Left hindlimb (tissue), 1 donor: ENCODE measurements around the gene SLC7A10.
"Not testable (repeated sequence)": the region's sequence is repeated elsewhere in the genome, so short reads cannot be mapped to it uniquely, and the experiment has no call there.

Source experiments
- DNase-seq: peaks from one replicate; pipeline ENCODE4 v3.0.0-alpha.2; 2018

The SLC7A10 gene

DNA sequence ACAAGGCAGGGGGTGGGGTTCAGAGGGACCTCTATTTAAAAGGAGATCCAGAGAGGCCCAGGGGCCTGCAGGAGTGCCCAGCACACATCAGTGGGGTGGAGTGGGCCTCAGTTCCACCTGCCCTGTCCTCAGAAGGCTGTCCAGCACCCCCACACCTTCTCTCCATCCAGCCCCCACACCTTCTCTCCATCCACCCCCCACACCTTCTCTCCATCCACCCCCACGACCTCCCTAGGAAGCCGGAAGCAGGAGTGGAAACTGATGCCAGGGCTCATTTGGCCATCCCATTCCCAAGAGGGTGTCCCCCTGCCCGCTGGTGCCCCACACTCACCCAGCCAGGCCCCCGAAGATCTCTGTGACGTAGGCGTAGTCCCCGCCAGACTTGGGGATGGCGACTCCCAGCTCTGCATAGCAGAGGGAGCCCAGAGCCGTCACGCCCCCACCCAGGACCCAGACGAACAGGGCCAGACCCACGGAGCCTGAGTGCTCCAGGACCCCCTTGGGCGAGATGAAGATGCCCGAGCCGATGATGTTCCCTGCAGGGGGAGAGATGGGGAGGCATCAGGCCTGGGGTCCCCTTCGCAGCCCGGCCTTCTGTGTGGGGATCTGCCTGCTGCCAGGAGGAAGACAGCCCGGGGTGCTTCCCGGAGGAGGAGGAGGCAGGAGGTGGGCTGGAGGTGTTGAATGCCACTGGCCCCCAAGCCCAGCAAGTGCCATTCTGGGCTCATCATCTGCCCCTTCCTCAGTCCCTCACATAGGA lies 10.0 kb downstream of the SLC7A10 start:
- no peak for DNase-seq

DNA sequence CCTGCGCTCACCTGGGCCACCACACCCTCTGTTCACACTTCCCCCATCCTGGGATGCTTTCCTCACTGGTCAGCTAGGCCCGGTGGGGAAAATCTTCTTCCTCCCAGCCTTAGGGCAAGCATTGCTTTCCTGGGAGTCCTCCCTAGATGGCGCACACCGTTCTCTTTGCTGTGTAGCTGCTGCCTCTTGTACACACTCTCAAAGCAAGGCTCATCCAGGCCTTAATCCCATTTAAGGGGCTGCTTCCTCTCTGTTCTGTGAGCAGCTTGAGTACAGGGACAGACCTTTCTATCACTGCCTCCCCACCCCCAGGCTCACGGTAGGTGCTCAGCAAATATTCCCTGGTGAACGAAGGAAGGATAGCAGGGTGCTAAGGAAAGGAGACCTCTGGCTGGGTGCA lies 11.1 kb downstream of the SLC7A10 start:
- no peak for DNase-seq

DNA sequence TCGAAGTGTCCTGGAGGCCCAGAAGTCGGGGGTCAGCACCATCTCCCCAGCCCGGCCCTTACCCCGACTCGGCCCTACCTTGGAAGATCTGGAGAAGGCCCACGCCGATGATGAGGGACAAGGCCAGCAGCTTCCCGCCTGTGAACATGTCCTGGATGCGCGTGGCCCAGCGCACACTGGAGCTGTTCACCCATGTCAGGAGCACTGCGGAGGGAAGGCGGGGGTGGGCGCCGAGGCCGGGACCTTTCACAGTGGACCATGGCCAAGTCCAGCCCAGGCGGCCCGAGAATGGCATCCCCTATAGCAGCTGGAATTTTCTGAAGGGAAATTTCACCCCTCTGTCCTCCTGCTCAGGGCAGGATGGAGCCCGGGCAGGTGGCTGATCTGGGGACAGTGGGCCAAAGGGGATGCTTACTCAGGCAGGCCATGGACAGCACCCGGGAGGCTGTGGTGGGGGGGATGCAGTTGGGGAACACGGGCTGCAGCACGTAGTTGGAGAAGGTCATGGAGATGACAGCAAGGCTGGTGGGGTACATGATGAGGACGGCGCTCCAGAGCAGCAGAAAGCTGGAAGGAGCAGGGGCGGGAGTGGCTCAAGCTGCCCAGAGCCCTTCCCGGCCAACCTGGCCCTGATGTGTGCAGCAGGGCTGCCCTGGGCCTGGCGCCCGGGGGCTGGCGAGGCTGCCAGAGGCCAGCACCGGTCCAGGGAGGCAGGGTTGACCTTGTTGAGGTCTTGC lies 13.0 kb downstream of the SLC7A10 start:
- DNase-seq: peak; percentile 24

DNA sequence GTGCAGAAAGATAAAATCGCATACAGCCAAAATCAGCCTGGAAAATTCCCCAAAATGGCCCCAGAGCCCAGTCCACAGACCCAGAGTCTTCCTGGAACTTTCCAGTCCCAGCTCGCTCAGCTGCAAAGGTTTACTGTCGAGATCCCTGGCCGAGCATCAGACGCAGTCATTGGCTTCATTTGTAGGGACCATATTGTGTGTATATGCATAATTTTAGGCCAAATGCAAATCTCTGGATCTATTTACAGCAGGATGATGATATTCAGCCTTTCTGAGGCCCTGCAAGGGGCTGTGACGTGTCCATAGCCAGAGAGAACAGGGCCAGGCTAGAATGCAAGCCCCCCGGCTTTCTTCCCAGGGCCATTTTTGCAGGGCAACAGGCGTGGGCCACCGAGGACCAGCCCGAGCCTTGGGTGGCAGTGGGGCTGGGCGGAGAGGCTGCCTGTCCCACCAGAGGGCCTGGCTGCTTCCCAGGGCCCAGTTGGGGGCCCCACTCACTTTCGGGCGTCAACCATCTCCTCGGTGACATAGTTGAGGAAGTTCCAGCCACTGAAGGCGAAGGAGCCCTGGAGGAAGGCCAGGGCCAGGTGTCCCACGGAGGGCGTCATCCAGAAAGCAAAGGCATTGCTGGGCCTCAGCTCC lies 13.7 kb downstream of the SLC7A10 start:
- peak; percentile 84 for DNase-seq

DNA sequence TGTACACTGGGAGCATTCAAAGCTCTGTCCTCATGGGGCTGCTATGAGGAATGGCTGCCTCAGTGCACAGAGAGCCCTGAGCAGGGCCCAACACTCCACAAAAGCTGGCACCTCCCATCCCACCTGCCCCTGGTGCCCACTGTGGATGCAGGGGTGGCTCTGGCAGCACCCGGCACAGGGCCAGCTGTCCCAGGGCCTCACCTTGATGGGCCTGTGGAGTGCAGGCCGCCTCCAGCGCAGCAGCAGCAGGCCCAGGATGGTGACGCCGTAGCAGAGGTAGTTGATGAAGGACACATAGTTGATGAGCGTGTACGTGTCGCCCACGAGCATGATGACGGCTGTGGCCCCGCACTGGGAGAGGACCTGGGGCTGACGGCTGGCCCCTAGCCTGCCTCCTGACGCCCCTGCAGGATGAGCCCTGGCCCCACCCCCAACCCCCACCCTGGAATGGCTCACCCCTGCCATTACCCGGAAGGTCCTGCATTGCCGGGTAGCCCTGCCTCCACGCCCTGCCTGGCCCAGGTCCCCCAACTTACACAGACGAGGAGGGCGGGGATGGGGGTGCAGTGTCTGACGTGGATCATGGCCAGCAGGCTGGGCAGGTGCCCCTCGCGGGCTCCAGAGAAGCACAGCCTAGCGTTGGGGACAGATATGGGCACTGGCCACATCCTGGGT lies 15.2 kb downstream of the SLC7A10 start:
- no peak for DNase-seq

DNA sequence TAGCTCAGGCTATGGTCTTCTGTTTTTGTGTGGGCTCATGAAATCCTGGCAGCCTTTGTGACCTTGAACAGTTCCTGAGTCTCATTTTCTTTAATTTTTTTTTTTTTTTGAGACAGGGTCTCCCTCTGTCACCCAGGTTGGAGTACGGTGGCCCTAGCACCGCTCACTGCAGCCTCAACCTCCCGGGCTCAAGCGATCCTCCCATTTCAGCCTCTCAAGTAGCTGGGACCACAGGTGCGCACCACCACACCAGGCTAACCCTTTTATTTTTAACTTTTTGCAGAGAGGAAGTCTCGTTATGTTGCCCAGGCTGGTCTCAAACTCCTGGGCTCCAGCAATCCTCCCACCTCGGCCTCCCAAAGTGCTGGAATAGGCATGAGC lies 15.8 kb downstream of the SLC7A10 start:
- DNase-seq: not testable (repeated sequence)

DNA sequence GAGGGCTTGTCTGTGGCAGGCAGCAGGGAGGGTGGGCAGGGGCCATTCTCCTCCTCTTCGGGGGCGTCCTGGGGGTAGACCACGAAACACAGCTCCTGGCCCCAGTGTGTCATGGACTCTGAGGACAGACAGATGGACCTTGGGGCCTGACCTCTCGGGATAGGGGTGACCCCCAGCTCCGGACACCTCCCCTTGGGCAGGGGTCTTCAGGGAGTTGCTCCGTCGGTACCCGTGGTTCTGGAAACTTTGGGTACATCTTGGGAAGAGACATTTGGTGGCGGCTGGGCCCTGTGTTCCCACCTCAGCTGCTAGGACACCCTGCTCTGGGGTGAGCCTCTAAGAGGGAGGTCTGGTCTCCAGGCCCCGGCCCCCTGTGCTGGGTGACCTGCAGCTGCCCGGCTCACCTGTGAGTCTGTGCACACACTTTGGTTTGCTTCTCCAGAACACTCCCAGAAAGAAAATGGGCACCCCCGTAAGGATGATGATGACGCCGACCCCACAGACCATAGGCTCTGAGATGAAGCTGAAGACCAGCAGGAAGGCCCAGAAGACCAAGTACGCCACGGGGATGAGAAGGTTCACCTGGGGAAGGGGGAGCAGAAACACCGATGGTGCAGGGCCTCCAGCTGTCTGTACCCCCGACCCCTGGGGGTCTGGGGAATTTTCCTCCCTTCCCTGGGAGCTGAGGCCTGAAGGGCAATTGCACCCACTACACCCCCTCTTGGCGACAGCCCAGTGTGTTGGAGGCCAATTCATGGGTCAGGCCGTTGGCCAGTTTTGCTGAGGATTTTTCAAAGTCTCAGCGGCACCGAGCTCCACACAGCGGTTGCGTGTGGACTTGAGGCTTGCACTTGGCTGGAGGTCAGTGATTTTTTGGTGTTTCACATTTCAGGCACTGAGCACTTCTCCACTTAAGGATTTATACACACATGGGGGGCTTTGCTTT lies 16.5 kb downstream of the SLC7A10 start:
- no peak for DNase-seq

DNA sequence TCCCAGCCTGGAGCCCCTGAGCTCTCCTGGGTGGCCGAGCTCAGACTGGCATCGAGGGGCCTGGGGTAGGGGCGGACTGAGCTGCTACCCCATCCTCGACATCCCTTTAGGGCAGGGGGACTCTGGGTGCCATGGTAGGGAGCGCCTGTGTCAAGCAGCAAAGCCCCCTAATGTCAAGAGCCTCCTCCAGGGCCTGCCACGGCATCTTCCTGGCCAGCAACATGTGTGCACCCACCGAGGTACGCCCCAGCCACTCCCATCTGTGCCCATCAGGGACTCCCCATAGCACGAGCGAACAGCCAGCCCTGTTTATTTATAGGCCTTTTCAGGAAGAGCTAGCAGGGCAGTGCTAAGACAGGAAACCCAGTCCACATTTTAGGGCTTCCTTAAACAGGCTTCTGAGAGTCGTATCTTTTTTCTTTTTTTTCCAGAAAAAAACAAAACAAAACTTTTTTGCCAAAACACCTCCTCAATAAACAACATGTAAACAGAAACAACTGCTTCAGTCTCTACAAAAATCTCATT lies 17.2 kb downstream of the SLC7A10 start:
- DNase-seq: no peak

DNA sequence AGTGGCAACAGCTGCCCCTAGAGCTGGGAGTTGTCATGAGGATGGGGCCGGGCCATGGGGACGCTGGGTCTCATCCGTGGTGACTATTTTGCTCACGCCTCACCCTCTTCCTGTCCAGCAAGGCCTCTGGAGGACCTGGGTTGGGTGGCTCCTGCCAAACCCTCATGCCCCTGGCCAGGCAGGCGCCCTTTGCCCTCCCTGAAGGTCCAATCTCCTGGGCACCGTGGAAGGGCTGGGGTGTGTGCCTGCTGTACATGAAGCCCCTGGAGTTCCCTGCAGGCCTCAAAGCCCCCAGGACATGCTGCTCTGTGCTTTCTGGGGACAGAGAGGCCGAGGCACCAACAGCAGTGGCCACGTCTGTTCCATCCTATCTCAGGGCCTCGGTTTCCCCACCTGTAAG lies 17.7 kb downstream of the SLC7A10 start:
- DNase-seq: no peak

DNA sequence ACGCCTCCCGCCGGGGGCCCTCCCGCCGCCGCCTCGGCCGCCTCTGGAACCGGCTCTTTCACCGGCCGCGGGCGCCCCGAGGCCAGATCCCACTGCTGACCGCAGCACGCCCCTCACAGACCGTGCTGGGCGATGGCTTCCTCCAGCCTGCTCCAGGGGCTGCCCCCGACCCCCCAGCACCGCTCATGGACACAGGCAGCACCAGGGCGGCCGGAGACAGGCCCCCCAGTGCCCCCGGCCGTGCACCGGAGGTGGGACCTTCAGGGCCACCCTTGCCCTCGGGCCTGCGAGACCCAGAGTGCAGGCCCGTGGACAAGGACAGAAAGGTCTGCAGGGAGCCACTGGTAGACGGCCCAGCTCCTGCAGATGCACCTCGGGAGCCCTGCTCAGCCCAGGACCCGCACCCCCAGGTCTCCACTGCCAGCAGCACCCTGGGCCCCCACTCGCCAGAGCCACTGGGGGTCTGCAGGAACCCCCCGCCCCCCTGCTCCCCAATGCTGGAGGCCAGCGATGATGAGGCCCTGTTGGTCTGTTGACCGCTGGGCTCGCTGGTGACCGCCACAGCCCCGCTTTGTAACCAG lies 18.5 kb downstream of the SLC7A10 start:
- no peak for DNase-seq

DNA sequence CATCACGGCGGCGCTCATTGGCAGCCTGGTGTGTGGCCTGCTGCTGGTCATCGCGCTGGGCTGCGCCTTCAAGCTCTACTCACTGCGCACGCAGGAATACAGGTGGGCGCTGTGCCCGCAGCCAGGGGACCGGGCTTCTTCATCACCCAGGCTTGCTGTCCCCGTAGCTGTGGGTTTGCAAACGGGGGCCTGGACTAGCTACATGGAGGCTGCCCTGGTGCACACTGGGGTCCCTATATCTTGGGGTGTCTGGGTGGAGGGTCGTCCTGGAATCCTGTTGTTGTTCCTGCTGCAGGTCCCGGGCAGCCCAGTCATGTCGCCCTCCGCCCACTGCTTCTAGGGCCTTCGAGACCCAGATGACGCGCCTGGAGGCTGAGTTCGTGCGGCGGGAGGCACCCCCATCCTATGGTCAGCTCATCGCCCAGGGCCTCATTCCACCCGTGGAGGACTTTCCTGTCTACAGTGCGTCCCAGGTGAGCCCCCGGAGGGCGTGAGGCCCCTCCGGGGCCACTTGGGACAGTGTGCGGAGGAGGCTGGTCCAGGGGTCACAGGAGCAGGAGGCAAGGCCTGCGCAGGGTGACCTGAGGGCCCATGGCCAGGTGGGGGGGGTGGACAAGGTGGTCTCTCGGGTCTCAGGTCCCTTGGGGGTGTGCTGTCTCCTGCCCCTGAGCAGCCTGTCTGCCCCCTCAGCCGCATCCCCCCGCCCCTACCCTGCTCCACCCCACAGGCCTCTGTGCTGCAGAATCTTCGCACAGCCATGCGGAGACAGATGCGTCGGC lies 19.2 kb downstream of the SLC7A10 start:
- no peak for DNase-seq

DNA sequence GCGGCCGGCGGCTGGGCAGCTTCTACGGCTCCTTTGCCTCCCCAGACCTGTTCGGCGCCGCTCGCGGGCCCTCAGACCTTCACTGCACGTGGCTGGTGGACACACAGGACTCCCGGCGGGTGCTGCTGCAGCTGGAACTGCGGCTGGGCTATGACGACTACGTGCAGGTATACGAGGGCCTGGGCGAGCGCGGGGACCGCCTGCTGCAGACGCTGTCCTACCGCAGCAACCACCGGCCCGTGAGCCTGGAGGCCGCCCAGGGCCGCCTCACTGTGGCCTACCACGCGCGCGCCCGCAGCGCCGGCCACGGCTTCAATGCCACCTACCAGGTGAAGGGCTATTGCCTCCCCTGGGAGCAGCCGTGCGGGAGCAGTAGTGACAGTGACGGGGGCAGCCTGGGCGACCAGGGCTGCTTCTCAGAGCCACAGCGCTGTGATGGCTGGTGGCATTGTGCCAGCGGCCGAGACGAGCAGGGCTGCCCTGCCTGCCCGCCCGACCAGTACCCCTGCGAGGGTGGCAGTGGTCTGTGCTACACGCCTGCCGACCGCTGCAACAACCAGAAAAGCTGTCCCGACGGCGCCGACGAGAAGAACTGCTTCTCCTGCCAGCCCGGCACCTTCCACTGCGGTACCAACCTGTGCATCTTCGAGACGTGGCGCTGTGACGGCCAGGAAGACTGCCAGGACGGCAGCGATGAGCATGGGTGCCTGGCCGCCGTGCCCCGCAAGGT lies 20.0 kb downstream of the SLC7A10 start:
- no peak for DNase-seq

DNA sequence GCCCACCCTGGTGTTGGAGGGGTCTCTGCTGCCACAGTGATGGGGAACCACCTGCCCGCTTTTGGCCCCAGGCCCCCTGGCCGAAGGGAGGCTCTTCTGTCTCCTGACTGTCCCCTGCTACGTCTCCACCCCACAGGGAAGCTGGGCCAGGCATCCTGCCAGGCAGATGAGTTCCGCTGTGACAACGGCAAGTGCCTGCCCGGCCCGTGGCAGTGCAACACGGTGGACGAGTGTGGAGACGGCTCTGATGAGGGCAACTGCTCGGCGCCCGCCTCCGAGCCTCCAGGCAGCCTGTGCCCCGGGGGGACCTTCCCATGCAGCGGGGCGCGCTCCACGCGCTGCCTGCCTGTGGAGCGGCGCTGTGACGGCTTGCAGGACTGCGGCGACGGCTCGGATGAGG lies 20.5 kb downstream of the SLC7A10 start:
- DNase-seq: no peak

DNA sequence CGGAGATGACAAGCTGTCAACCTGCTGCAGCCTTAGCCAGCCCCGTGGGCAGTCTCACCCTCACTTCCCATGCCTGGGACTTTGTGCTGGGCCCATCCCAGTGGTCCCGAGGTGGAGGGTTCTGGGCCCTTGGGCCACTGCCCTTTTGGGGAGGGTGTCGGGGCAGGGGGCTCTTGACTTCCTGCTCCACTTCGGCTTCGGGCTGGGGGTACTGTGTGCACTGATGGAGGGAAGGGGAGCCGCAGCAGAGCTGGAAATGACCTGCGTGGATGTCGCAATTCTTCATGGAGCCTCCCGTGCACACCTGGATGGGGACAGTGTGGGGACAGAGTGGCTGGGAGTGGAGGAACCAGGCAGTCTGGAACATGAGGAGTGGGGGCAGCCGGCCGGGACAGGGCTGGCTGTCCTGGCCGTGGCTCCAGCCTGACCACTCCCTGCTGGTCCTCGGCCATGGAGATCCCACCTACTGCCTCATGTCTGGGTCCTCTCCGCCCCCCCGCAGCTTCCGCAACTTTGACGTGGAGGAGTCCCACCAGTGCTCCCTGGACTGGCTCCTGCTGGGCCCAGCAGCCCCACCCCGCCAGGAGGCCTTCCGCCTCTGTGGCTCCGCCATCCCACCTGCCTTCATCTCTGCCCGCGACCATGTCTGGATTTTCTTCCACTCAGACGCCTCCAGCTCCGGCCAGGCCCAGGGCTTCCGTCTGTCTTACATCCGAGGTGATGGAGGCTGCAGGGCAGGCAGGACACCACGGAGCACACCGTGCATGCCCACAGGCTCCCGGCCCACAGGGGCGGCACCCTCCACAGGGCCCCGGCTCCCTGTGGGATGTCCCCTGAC lies 21.3 kb downstream of the SLC7A10 start:
- no peak for DNase-seq

DNA sequence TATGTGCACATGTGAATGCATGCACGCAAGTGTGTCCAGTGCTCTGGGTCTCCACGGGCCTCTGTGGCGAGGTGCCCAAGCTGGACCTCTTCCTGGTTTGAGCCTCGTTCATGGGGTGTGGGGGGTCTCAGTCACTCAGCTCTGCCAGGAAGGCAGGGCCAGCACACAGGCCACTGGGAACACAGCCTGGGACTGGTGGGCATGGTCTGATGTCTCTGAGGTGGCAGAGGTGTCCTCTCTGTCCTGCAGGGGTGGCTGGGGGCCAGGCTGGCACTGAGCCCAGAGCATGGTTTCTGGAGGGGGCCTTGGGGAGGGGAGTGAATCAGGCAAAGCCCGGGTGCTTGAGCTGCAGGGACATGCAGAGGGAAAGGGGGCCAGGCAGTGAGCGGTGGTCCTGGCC lies 22.1 kb downstream of the SLC7A10 start:
- DNase-seq: no peak

DNA sequence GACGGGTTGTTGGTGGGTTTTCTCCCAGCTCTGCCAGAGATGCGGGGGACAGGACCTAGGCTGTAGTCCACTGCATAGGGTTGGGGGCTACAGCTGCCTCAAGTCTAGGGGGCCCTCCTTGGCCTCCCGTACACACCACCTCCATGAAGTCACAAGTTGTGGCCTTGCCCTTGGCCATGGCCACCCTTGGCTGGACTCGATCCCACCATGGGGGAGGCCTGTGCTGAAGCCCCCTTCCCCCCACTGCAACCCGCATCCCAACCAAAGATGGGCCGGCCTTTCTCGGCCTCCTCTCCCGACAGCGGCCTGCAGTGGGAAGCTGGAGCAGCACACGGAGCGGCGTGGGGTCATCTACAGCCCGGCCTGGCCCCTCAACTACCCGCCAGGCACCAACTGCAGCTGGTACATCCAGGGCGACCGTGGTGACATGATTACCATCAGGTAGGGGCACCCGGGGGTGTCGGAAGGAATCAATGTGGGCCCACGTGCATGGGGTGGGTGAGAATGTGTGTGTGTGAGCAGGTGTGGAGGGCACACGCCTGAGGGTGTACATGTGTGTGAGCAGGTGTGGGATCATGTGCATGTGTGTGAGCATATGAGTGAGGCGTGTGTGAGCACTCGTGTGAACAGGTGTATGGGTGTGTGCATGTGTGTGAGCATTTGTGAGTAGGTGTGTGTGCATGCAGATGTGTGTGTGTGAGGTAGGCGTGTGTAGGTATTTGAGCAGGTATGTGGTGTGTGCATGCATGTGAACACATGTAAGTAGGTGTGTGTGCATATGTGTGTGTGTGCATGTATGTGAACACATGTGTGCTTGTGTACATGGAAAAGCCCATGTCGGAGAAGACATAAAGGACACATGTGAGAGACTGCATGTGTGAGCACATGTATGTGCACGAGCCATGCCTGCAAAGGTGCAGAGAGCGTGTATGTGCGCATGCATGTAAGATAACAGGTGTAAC lies 22.8 kb downstream of the SLC7A10 start:
- DNase-seq: no peak

DNA sequence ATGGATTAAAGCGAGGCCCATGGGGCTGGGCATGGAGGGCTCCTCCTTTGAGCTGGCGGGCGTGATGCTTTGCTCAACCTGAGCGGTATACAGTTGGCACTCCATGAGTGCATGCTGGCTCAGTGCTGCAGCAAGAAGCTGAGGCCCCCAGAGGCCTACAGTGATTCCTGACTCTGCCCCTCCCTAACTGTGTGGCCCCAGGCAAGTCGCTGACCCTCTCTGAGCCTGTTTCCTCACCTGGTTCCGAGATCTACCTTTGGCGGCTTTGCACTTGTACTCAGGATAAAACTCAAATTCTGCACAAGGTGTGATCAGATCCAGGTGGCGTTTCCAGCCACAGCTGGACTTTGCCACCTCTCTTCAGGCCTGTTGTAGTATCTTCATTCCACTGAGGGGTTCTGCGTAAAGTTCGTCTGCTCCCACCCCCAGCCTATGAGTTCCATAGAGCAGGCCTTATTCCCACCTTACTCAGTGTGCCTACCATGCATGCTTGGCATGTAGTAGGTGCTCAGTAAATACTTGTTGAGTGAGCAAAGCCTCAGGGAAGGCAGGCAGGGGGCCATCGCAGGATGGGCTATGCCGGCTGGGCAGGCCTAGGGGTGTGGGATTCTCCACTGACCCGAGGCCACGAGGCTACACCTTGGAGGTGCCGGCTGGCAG lies 23.6 kb downstream of the SLC7A10 start:
- no peak for DNase-seq
